PC-3 (cell line): Measurements from ENCODE around the gene TSHZ2. TPM values are rescaled to one million over a fixed set of nuclear protein-coding genes. Genes with fewer than 3 reads are reported as not detected.
A peak's percentile ranks its signal among the peaks of the same experiment; 100 is the strongest.

Source experiments
- ATAC-seq: fragments of 200-7000 bp; cut with Tn5 transposase; 2 replicates; pipeline ENCODE4 v1.9.1; 2020; ENCODE audit warnings: mild to moderate bottlenecking, moderate library complexity
- BruUV-seq: library from RNA; stranded (reverse); fragments of 400-500 nt; replicated peaks from 2 replicates; lab custom pipeline; 2021; lab: Mats Ljungman, UMichigan
- CTCF ChIA-PET: fragments of 300-600 bp; sonication (Branson Sonifier 250); formaldehyde crosslinking; loops from one replicate; lab custom pipeline; 2022; ENCODE audit warnings: antibody characterized with exemption; lab: Charles Lee
- POLR2A ChIA-PET: fragments of 300-600 bp; sonication (Branson Sonifier 250); formaldehyde crosslinking; loops from one replicate; lab custom pipeline; 2022; ENCODE audit warnings: antibody characterized with exemption; ENCODE audit not compliant: unreplicated experiment; lab: Charles Lee
- DNase-seq: peaks from one replicate; pipeline ENCODE4 v3.0.0-alpha.2; 2015
- H2AFZ ChIP-seq: fragments of 300-600 bp; sonication (generic); 2 replicates; pipeline ENCODE4 v1.6.0; 2016; ENCODE audit warnings: antibody characterized with exemption, low read length
- H3F3A ChIP-seq: fragments of 300-600 bp; sonication (generic); one replicate; pipeline ENCODE4 v1.6.0; 2017; ENCODE audit warnings: antibody characterized with exemption, low read length, control low read depth, mild to moderate bottlenecking; ENCODE audit not compliant: unreplicated experiment
- H3K27ac ChIP-seq: fragments of 300-600 bp; sonication (generic); 2 replicates; pipeline ENCODE4 v1.5.1; 2016; ENCODE audit warnings: mild to moderate bottlenecking, low read length
- H3K27me3 ChIP-seq: fragments of 300-600 bp; sonication (generic); 2 replicates; pipeline ENCODE4 v1.6.1; 2016; ENCODE audit warnings: low read length, mixed read lengths
- H3K36me3 ChIP-seq: fragments of 300-600 bp; sonication (generic); 2 replicates; pipeline ENCODE4 v1.6.1; 2016; ENCODE audit warnings: low read depth, mixed run types, low read length, mixed read lengths
- H3K4me1 ChIP-seq: fragments of 300-600 bp; sonication (generic); 2 replicates; pipeline ENCODE4 v1.5.1; 2016; ENCODE audit warnings: low read length; ENCODE audit not compliant: insufficient read depth
- H3K4me2 ChIP-seq: fragments of 300-600 bp; sonication (generic); 2 replicates; pipeline ENCODE4 v1.6.0; 2016; ENCODE audit warnings: low read length
- H3K4me3 ChIP-seq: fragments of 300-600 bp; sonication (generic); 2 replicates; pipeline ENCODE4 v1.5.1; 2016; ENCODE audit warnings: mild to moderate bottlenecking, low read length, mixed read lengths
- H3K79me2 ChIP-seq: fragments of 300-600 bp; sonication (generic); 2 replicates; pipeline ENCODE4 v1.6.1; 2017; ENCODE audit warnings: low read length, mixed read lengths
- H3K9ac ChIP-seq: fragments of 300-600 bp; sonication (generic); 2 replicates; pipeline ENCODE4 v1.6.0; 2016; ENCODE audit warnings: mild to moderate bottlenecking, low read length
- H3K9me2 ChIP-seq: fragments of 300-600 bp; sonication (generic); replicated peaks from 2 replicates; pipeline ENCODE4 v1.6.1; 2016; ENCODE audit warnings: mixed run types, low read length, mixed read lengths
- H3K9me3 ChIP-seq: fragments of 300-600 bp; sonication (generic); 2 replicates; pipeline ENCODE4 v1.6.1; 2016; ENCODE audit warnings: low read length, mixed read lengths
- H4K20me1 ChIP-seq: fragments of 300-600 bp; sonication (generic); 2 replicates; pipeline ENCODE4 v1.6.1; 2016; ENCODE audit warnings: low read length, mixed read lengths
- EZH2 ChIP-seq: fragments of 300-600 bp; sonication (generic); IDR thresholded peaks from one replicate; pipeline ENCODE4 v1.6.1; 2017; ENCODE audit warnings: antibody characterized with exemption, mild to moderate bottlenecking, low read length; ENCODE audit not compliant: unreplicated experiment
- EZH2phosphoT487 ChIP-seq: fragments of 300-600 bp; sonication (generic); IDR thresholded peaks from 2 replicates; pipeline ENCODE4 v1.6.1; 2018; ENCODE audit warnings: mild to moderate bottlenecking, antibody characterized with exemption, low read length, borderline replicate concordance
- intact Hi-C: fragments of 100-400 bp; cut with micrococcal nuclease; formaldehyde crosslinking; loops from 2 replicates; pipeline ENCODE4 v1.9.0; 2023
- total RNA-seq: library from RNA; depleted of rRNA; stranded (reverse); fragments of >200 nt; gene quantifications from 2 replicates; pipeline ENCODE4 v1.2.3, GENCODE V29; 2014
- TF ChIP-seq, protein P1 (sequence below): fragments of 300-600 bp; sonication (generic); conservative IDR thresholded peaks from 2 replicates; pipeline ENCODE4 v1.5.1; 2017; ENCODE audit warnings: antibody characterized with exemption, low read depth, mild to moderate bottlenecking, low read length

The TSHZ2 gene
- total RNA-seq, 1 experiment from 2014 or later: not detected

- POLR2A ChIA-PET: no interaction called here
These were observed 541.0 kb downstream of the TSHZ2 start for GRCh38 chr20:53513168-53513488.

DNA sequence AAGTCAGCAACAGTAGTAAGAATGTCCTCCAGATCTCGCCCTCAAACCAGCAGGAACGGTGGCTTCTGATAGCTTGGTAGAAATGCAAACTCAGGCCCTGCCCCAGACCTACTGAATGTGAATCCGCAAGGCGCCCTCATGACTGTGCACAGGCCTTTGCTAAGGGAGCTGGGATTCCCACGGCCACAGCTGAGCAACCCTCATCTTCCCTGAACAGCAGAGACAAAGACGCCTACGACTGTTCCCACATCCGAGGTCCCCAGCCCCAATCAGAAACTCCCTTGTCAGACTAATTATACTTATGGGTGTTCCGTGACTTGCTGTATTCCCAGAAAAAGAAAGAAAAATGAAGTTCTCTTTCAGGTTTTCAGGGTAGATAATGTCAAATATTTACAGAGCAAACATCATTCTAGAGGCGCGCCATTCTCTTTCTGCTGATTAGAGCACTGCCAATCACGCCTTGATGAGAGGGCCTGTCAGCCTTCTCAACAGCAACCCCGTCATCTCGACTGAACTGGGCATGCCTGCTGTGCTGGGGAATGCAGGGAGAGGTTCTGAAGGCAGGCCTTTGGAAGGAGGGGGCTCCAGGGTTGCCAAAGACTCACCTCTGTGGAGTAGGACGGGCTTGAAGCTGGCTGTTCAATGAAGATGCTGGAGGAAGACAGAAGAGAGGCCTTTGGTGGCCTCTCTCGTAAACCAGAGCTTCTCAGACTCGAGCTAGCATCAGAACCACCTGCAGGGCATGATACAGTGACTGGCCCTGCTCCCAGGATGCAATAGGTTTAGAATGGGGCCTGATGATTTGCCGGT, 541.5 kb downstream of the TSHZ2 start:
- H3K9ac ChIP-seq: no peak overlapping the region
- no peak overlapping the region for H3K27ac ChIP-seq
- H3K4me1 ChIP-seq: peaks cover 7% of the 10 kb centered on the region; the same call in 1 of the 2 replicates
- H3K4me2 ChIP-seq: no peak overlapping the region
- no peaks in the 10 kb centered on the region for H3K27me3 ChIP-seq
- no peaks in the 10 kb centered on the region for H4K20me1 ChIP-seq
- no peak overlapping the region for H3K4me3 ChIP-seq
- CTCF ChIA-PET: no interaction called here
- H2AFZ ChIP-seq: no peak overlapping the region
- no peaks in the 10 kb centered on the region for H3K79me2 ChIP-seq
- no peaks in the 10 kb centered on the region for H3K9me2 ChIP-seq
- intact Hi-C loops: no loop called here
- no peaks in the 10 kb centered on the region for H3F3A ChIP-seq
- no peaks in the 10 kb centered on the region for H3K36me3 ChIP-seq
- ATAC-seq (no peak), DNase-seq (no peak)
- H3K9me3 ChIP-seq: no peaks in the 10 kb centered on the region
- TF ChIP-seq EZH2 (no peak), EZH2phosphoT487 (no peak)
- TF ChIP-seq, protein P1, sequence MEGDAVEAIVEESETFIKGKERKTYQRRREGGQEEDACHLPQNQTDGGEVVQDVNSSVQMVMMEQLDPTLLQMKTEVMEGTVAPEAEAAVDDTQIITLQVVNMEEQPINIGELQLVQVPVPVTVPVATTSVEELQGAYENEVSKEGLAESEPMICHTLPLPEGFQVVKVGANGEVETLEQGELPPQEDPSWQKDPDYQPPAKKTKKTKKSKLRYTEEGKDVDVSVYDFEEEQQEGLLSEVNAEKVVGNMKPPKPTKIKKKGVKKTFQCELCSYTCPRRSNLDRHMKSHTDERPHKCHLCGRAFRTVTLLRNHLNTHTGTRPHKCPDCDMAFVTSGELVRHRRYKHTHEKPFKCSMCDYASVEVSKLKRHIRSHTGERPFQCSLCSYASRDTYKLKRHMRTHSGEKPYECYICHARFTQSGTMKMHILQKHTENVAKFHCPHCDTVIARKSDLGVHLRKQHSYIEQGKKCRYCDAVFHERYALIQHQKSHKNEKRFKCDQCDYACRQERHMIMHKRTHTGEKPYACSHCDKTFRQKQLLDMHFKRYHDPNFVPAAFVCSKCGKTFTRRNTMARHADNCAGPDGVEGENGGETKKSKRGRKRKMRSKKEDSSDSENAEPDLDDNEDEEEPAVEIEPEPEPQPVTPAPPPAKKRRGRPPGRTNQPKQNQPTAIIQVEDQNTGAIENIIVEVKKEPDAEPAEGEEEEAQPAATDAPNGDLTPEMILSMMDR: no peak
- BruUV-seq: no TSS peak
- POLR2A ChIA-PET: interaction anchor here (0.6 kb wide), 1 partner anchor 49 kb away, joined by 16 read pairs; no protein-coding TSS in a partner anchor

More at GRCh38 chr20:53513168-53513488, 541.0 kb downstream of the TSHZ2 start:
- Histone ChIP-seq H3K27ac (no peak overlapping the region), H3F3A (no peaks in the 10 kb centered on the region), H3K4me2 (no peak overlapping the region), H3K79me2 (no peaks in the 10 kb centered on the region), H3K9me2 (no peaks in the 10 kb centered on the region), H3K9ac (no peak overlapping the region), H4K20me1 (no peaks in the 10 kb centered on the region), H3K9me3 (no peaks in the 10 kb centered on the region), H3K27me3 (no peaks in the 10 kb centered on the region), H3K4me1 (peaks cover 7% of the 10 kb centered on the region; the same call in 1 of the 2 replicates), H3K36me3 (no peaks in the 10 kb centered on the region), H2AFZ (no peak overlapping the region), H3K4me3 (no peak overlapping the region)
- BruUV-seq: no TSS peak
- intact Hi-C loops: no loop called here
- CTCF ChIA-PET: no interaction called here
- TF ChIP-seq, protein P1: no peak
- TF ChIP-seq EZH2phosphoT487 (no peak), EZH2 (no peak)
- DNase-seq (peak; percentile 31), ATAC-seq (no peak)

- H3K36me3 ChIP-seq: no peaks in the 10 kb centered on the region
- TF ChIP-seq, protein P1: no peak
- TF ChIP-seq EZH2phosphoT487 (no peak), EZH2 (no peak)
- H3K9ac ChIP-seq: no peak overlapping the region
- no TSS peak for BruUV-seq
- DNase-seq (no peak), ATAC-seq (no peak)
- intact Hi-C loops: no loop called here
- no peaks in the 10 kb centered on the region for H3K79me2 ChIP-seq
- H3K9me2 ChIP-seq: no peaks in the 10 kb centered on the region
- no peaks in the 10 kb centered on the region for H3F3A ChIP-seq
- peaks cover 7% of the 10 kb centered on the region; the same call in 1 of the 2 replicates for H3K4me1 ChIP-seq
- ChIA-PET CTCF (interaction anchor here (1.2 kb wide), 1 partner anchor 32 kb away, joined by 5 read pairs; no protein-coding TSS in a partner anchor), POLR2A (no interaction called here)
- H3K27ac ChIP-seq: no peak overlapping the region
- H4K20me1 ChIP-seq: no peaks in the 10 kb centered on the region
- H3K4me2 ChIP-seq: no peak overlapping the region
- H2AFZ ChIP-seq: no peak overlapping the region
- H3K27me3 ChIP-seq: no peaks in the 10 kb centered on the region
- no peaks in the 10 kb centered on the region for H3K9me3 ChIP-seq
- H3K4me3 ChIP-seq: no peak overlapping the region
These were observed 543.6 kb downstream of the TSHZ2 start for GRCh38 chr20:53515749-53516148.
